ENCODE results near the gene ITSN1. TPM values are rescaled to one million over a fixed set of nuclear protein-coding genes. Genes with fewer than 3 reads are reported as not detected.

Gene ITSN1
- total and polyA plus RNA-seq, 4 donors = 20.3 to 112 (median 40.2) TPM

DNA sequence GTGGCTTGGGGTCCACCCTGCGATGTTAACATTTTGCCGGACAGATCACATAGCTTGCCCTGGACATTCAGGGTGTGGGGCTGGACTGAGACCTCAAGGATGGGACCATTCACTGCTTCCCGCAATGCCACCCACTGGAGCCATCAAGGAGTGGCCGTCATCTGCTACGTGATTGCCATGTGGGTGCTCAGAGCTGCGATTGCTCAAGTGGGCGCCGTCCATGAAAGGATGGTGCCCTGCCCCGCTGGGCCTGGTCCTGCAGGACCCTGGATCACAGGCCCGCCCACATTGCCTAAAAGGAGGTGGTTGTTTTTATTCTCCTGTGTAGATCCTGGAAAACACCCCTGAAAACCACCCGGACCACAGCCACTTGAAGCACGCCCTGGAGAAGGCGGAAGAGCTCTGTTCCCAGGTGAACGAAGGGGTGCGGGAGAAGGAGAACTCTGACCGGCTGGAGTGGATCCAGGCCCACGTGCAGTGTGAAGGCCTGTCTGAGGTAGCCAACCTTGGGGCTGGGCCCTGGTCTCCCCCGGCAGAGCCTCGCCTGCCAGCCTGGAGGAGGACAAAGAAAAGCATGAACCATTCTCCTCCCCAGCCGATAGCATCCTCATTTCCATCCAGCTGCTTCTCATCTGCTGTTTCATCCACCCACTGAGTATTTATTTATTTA, 232.9 kb downstream of the ITSN1 start:
- Histone ChIP-seq H3K4me3 (ENCODE audit: low read depth in 1 of 3, low read length in 3 of 3) (no peak overlapping the region), H3K27me3 (ENCODE audit: control insufficient read depth in 4 of 4, insufficient read depth in 4 of 4, low read length in 3 of 4) (no peaks in the 10 kb centered on the region), H3K36me3 (ENCODE audit: control insufficient read depth in 4 of 4, insufficient read depth in 3 of 4, low read depth in 1 of 4, low read length in 3 of 4) (no peaks in the 10 kb centered on the region), H3K9ac (ENCODE audit: low read depth in 1 of 2, low read length in 2 of 2) (no peak overlapping the region), H3K27ac (ENCODE audit: low read depth in 1 of 2, low read length in 2 of 2) (no peak overlapping the region), H3K9me3 (ENCODE audit: control insufficient read depth in 4 of 4, low read length in 3 of 4) (no peaks in the 10 kb centered on the region), H3K4me1 (ENCODE audit: control insufficient read depth in 4 of 4, insufficient read depth in 4 of 4, low read length in 3 of 4) (no peaks in the 10 kb centered on the region)
- DNase-seq (ENCODE audit: low spot score) = no peak
- TF ChIP-seq, protein P1, sequence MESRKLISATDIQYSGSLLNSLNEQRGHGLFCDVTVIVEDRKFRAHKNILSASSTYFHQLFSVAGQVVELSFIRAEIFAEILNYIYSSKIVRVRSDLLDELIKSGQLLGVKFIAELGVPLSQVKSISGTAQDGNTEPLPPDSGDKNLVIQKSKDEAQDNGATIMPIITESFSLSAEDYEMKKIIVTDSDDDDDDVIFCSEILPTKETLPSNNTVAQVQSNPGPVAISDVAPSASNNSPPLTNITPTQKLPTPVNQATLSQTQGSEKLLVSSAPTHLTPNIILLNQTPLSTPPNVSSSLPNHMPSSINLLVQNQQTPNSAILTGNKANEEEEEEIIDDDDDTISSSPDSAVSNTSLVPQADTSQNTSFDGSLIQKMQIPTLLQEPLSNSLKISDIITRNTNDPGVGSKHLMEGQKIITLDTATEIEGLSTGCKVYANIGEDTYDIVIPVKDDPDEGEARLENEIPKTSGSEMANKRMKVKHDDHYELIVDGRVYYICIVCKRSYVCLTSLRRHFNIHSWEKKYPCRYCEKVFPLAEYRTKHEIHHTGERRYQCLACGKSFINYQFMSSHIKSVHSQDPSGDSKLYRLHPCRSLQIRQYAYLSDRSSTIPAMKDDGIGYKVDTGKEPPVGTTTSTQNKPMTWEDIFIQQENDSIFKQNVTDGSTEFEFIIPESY (IDR thresholded peaks at IDR 0.05) = no peak
- TF ChIP-seq, protein P2, sequence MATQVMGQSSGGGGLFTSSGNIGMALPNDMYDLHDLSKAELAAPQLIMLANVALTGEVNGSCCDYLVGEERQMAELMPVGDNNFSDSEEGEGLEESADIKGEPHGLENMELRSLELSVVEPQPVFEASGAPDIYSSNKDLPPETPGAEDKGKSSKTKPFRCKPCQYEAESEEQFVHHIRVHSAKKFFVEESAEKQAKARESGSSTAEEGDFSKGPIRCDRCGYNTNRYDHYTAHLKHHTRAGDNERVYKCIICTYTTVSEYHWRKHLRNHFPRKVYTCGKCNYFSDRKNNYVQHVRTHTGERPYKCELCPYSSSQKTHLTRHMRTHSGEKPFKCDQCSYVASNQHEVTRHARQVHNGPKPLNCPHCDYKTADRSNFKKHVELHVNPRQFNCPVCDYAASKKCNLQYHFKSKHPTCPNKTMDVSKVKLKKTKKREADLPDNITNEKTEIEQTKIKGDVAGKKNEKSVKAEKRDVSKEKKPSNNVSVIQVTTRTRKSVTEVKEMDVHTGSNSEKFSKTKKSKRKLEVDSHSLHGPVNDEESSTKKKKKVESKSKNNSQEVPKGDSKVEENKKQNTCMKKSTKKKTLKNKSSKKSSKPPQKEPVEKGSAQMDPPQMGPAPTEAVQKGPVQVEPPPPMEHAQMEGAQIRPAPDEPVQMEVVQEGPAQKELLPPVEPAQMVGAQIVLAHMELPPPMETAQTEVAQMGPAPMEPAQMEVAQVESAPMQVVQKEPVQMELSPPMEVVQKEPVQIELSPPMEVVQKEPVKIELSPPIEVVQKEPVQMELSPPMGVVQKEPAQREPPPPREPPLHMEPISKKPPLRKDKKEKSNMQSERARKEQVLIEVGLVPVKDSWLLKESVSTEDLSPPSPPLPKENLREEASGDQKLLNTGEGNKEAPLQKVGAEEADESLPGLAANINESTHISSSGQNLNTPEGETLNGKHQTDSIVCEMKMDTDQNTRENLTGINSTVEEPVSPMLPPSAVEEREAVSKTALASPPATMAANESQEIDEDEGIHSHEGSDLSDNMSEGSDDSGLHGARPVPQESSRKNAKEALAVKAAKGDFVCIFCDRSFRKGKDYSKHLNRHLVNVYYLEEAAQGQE (IDR thresholded peaks at IDR 0.05) = no peak
- TF ChIP-seq HNF4G (IDR thresholded peaks at IDR 0.05) (no peak), MAX (IDR thresholded peaks at IDR 0.05) (no peak), TAF1 (conservative IDR thresholded peaks at IDR 0.05) (no peak)
- 93% methylated on average over 20 of the region's 20 CpGs for WGBS

GRCh38 chr21:33878824-33879223, 236.5 kb downstream of the ITSN1 start:
- no peak overlapping the region for H3K4me3 ChIP-seq (ENCODE audit: low read depth in 1 of 3, low read length in 3 of 3)
- no peaks in the 10 kb centered on the region for H3K9me3 ChIP-seq (ENCODE audit: control insufficient read depth in 4 of 4, low read length in 3 of 4)
- no peaks in the 10 kb centered on the region for H3K36me3 ChIP-seq (ENCODE audit: control insufficient read depth in 4 of 4, insufficient read depth in 3 of 4, low read depth in 1 of 4, low read length in 3 of 4)
- no peak overlapping the region for H3K9ac ChIP-seq (ENCODE audit: low read depth in 1 of 2, low read length in 2 of 2)
- TF ChIP-seq ATF3 (IDR thresholded peaks at IDR 0.05) = no peak
- no peak for TF ChIP-seq FOXA2 (IDR thresholded peaks at IDR 0.05)
- TF ChIP-seq, protein P1 (IDR thresholded peaks at IDR 0.05) = no peak
- TF ChIP-seq RXRA (IDR thresholded peaks at IDR 0.05) = no peak
- no peak for TF ChIP-seq TAF1 (conservative IDR thresholded peaks at IDR 0.05)
- TF ChIP-seq MAX (IDR thresholded peaks at IDR 0.05) = no peak
- TF ChIP-seq, protein P3, sequence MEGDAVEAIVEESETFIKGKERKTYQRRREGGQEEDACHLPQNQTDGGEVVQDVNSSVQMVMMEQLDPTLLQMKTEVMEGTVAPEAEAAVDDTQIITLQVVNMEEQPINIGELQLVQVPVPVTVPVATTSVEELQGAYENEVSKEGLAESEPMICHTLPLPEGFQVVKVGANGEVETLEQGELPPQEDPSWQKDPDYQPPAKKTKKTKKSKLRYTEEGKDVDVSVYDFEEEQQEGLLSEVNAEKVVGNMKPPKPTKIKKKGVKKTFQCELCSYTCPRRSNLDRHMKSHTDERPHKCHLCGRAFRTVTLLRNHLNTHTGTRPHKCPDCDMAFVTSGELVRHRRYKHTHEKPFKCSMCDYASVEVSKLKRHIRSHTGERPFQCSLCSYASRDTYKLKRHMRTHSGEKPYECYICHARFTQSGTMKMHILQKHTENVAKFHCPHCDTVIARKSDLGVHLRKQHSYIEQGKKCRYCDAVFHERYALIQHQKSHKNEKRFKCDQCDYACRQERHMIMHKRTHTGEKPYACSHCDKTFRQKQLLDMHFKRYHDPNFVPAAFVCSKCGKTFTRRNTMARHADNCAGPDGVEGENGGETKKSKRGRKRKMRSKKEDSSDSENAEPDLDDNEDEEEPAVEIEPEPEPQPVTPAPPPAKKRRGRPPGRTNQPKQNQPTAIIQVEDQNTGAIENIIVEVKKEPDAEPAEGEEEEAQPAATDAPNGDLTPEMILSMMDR (IDR thresholded peaks at IDR 0.05; ENCODE audit: low read depth, low read length, missing input control) = no peak
- no peak for TF ChIP-seq HNF4G (IDR thresholded peaks at IDR 0.05)
- no peak for TF ChIP-seq NR2F2 (IDR thresholded peaks at IDR 0.05)
- no peak for TF ChIP-seq JUND (IDR thresholded peaks at IDR 0.05)
- TF ChIP-seq GABPA (IDR thresholded peaks at IDR 0.05 in 1 of 2, conservative IDR thresholded peaks at IDR 0.05 in 1 of 2) = no peak
- no peak for TF ChIP-seq RAD21 (IDR thresholded peaks at IDR 0.05)
- TF ChIP-seq, protein P2 (IDR thresholded peaks at IDR 0.05) = no peak
- TF ChIP-seq YY1 (IDR thresholded peaks at IDR 0.05) = no peak
- TF ChIP-seq SP1 (IDR thresholded peaks at IDR 0.05) = no peak
- no peak for TF ChIP-seq HNF4A (conservative IDR thresholded peaks at IDR 0.05)
- TF ChIP-seq FOXA1 (IDR thresholded peaks at IDR 0.05) = no peak
- no peak for TF ChIP-seq EGR1 (IDR thresholded peaks at IDR 0.05; ENCODE audit: low read depth in 2 of 2)
- 94% methylated on average over 6 of the region's 6 CpGs for WGBS
- DNase-seq (ENCODE audit: low spot score) = no peak
- H3K4me1 ChIP-seq (ENCODE audit: control insufficient read depth in 4 of 4, insufficient read depth in 4 of 4, low read length in 3 of 4) = no peaks in the 10 kb centered on the region
- no peaks in the 10 kb centered on the region for H3K27me3 ChIP-seq (ENCODE audit: control insufficient read depth in 4 of 4, insufficient read depth in 4 of 4, low read length in 3 of 4)
- H3K27ac ChIP-seq (ENCODE audit: low read depth in 1 of 2, low read length in 2 of 2) = no peak overlapping the region

Data from liver (tissue), 9 donors.